Measurements from ENCODE around the gene NLGN4Y. TPM values are rescaled to one million over a fixed set of nuclear protein-coding genes. Genes with fewer than 3 reads are reported as not detected.

Gene NLGN4Y
- total and polyA plus RNA-seq, 2 of the 13 experiments (the other 11 are each of a cell fraction or from before 2014, with no cell fraction given), result 6.0 to 16.5 TPM

DNA sequence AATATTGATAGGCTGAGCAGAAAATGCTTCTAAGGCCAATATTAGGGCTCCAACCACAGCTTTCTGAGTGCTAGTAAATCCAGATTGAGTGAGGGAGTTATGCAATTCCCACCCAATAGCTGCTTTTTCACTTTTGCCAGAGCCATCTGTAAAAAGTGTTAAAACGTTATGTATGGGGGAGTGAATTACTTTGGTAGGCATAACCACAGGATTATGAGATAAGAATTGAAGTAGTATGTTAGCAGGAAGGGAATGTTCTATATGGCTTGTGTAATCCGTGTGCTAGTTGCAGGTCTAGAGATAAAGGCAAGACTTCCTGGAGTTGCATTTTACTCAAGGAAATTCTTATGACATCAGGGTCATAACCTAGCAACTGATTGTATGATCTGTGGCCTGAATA is 347.6 kb downstream of the NLGN4Y start:
- H4K20me1 ChIP-seq (ENCODE audit: insufficient read depth, low read length), result no peaks in the 10 kb centered on the region
- ATAC-seq (no peak), DNase-seq (ENCODE audit: low spot score) (no peak), FAIRE-seq (no peak)
- no peaks in the 10 kb centered on the region for H3K36me3 ChIP-seq (replicated peaks in 1 of 2; ENCODE audit: control insufficient read depth in 1 of 2, insufficient read depth in 2 of 2, low read length in 2 of 2)
- no peak overlapping the region for H3K9ac ChIP-seq (ENCODE audit: insufficient read depth, low read depth, low read length)
- ChIA-PET CTCF (ENCODE audit: low intra/inter-chr PET ratio, low total read pairs) (no interaction called here), POLR2A (no interaction called here)
- no peak overlapping the region for H3K27ac ChIP-seq (ENCODE audit: extremely low read length, insufficient read depth, low read length)
- H3K4me2 ChIP-seq (ENCODE audit: low read depth, low read length), result no peak overlapping the region
- H2AFZ ChIP-seq (ENCODE audit: low read length), result no peak overlapping the region
- H3K27me3 ChIP-seq (ENCODE audit: control insufficient read depth in 1 of 2, insufficient read depth in 2 of 2, low read length in 2 of 2), result no peaks in the 10 kb centered on the region
- in situ Hi-C loops (cut with HindIII; ENCODE audit: extremely low pct_ligation_motif_present, low pct_unique_long_range_greater_than_20kb) (no loop called here), intact Hi-C loops (cut with micrococcal nuclease; ENCODE audit: unreplicated experiment) (no loop called here)
- no peak overlapping the region for H3K4me3 ChIP-seq (replicated peaks in 1 of 3; ENCODE audit: insufficient read depth in 1 of 3, low read depth in 2 of 3, low read length in 3 of 3)
- H3K9me3 ChIP-seq (ENCODE audit: low read length), result no peaks in the 10 kb centered on the region
- H3K79me2 ChIP-seq (ENCODE audit: insufficient read depth, low read length), result no peaks in the 10 kb centered on the region
- H3K4me1 ChIP-seq (ENCODE audit: insufficient read depth, low read length), result no peaks in the 10 kb centered on the region
- 0% methylated on average over 2 of the region's 2 CpGs for WGBS (ENCODE audit: low lambda C conversion rate)
- no TSS peak for BruUV-seq (replicated peaks)
- TF ChIP-seq, protein P1, sequence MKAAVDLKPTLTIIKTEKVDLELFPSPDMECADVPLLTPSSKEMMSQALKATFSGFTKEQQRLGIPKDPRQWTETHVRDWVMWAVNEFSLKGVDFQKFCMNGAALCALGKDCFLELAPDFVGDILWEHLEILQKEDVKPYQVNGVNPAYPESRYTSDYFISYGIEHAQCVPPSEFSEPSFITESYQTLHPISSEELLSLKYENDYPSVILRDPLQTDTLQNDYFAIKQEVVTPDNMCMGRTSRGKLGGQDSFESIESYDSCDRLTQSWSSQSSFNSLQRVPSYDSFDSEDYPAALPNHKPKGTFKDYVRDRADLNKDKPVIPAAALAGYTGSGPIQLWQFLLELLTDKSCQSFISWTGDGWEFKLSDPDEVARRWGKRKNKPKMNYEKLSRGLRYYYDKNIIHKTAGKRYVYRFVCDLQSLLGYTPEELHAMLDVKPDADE (CRISPR knock-in tag; IDR thresholded peaks at IDR 0.05), result no peak
- TF ChIP-seq POLR2A (IDR thresholded peaks at IDR 0.05; ENCODE audit: insufficient read depth in 1 of 2, low read depth in 2 of 2, low read length in 2 of 2) (no peak), HOXA9 (CRISPR knock-in tag; IDR thresholded peaks at IDR 0.05; ENCODE audit: borderline replicate concordance) (no peak), ZNF546 (CRISPR knock-in tag; conservative IDR thresholded peaks at IDR 0.05) (no peak), EHMT2 (IDR thresholded peaks at IDR 0.05; ENCODE audit: borderline replicate concordance, low read depth, low read length) (no peak), RFX1 (IDR thresholded peaks at IDR 0.05) (no peak), ZNF780A (CRISPR knock-in tag; IDR thresholded peaks at IDR 0.05) (no peak), ZNF572 (CRISPR knock-in tag; IDR thresholded peaks at IDR 0.05) (no peak), SETDB1 (CRISPR knock-in tag; IDR thresholded peaks at IDR 0.05; ENCODE audit: borderline replicate concordance) (no peak), PRPF4 (IDR thresholded peaks at IDR 0.05; ENCODE audit: low read depth, low read length, poor library complexity, severe bottlenecking) (no peak), RBFOX2 (IDR thresholded peaks at IDR 0.05; ENCODE audit: low read depth, low read length) (no peak)
- TF ChIP-seq, protein P2, sequence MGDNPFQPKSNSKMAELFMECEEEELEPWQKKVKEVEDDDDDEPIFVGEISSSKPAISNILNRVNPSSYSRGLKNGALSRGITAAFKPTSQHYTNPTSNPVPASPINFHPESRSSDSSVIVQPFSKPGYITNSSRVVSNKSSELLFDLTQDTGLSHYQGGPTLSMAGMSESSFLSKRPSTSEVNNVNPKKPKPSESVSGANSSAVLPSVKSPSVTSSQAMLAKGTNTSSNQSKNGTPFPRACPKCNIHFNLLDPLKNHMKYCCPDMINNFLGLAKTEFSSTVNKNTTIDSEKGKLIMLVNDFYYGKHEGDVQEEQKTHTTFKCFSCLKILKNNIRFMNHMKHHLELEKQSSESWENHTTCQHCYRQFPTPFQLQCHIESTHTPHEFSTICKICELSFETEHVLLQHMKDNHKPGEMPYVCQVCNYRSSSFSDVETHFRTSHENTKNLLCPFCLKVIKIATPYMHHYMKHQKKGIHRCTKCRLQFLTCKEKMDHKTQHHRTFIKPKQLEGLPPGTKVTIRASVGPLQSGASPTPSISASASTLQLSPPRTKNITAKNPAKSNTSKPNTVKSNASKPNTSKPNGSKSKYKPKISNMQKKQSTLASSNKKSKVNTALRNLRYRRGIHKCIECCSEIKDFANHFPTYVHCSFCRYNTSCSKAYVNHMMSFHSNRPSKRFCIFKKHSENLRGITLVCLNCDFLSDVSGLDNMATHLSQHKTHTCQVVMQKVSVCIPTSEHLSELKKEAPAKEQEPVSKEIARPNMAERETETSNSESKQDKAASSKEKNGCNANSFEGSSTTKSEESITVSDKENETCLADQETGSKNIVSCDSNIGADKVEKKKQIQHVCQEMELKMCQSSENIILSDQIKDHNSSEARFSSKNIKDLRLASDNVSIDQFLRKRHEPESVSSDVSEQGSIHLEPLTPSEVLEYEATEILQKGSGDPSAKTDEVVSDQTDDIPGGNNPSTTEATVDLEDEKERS (CRISPR knock-in tag; IDR thresholded peaks at IDR 0.05), result no peak
- TF ChIP-seq, protein P3, sequence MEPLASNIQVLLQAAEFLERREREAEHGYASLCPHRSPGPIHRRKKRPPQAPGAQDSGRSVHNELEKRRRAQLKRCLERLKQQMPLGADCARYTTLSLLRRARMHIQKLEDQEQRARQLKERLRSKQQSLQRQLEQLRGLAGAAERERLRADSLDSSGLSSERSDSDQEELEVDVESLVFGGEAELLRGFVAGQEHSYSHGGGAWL (CRISPR knock-in tag; IDR thresholded peaks at IDR 0.05), result no peak
- TF ChIP-seq, protein P4, sequence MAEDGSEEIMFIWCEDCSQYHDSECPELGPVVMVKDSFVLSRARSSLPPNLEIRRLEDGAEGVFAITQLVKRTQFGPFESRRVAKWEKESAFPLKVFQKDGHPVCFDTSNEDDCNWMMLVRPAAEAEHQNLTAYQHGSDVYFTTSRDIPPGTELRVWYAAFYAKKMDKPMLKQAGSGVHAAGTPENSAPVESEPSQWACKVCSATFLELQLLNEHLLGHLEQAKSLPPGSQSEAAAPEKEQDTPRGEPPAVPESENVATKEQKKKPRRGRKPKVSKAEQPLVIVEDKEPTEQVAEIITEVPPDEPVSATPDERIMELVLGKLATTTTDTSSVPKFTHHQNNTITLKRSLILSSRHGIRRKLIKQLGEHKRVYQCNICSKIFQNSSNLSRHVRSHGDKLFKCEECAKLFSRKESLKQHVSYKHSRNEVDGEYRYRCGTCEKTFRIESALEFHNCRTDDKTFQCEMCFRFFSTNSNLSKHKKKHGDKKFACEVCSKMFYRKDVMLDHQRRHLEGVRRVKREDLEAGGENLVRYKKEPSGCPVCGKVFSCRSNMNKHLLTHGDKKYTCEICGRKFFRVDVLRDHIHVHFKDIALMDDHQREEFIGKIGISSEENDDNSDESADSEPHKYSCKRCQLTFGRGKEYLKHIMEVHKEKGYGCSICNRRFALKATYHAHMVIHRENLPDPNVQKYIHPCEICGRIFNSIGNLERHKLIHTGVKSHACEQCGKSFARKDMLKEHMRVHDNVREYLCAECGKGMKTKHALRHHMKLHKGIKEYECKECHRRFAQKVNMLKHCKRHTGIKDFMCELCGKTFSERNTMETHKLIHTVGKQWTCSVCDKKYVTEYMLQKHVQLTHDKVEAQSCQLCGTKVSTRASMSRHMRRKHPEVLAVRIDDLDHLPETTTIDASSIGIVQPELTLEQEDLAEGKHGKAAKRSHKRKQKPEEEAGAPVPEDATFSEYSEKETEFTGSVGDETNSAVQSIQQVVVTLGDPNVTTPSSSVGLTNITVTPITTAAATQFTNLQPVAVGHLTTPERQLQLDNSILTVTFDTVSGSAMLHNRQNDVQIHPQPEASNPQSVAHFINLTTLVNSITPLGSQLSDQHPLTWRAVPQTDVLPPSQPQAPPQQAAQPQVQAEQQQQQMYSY (CRISPR knock-in tag; IDR thresholded peaks at IDR 0.05), result no peak
- TF ChIP-seq, protein P5, sequence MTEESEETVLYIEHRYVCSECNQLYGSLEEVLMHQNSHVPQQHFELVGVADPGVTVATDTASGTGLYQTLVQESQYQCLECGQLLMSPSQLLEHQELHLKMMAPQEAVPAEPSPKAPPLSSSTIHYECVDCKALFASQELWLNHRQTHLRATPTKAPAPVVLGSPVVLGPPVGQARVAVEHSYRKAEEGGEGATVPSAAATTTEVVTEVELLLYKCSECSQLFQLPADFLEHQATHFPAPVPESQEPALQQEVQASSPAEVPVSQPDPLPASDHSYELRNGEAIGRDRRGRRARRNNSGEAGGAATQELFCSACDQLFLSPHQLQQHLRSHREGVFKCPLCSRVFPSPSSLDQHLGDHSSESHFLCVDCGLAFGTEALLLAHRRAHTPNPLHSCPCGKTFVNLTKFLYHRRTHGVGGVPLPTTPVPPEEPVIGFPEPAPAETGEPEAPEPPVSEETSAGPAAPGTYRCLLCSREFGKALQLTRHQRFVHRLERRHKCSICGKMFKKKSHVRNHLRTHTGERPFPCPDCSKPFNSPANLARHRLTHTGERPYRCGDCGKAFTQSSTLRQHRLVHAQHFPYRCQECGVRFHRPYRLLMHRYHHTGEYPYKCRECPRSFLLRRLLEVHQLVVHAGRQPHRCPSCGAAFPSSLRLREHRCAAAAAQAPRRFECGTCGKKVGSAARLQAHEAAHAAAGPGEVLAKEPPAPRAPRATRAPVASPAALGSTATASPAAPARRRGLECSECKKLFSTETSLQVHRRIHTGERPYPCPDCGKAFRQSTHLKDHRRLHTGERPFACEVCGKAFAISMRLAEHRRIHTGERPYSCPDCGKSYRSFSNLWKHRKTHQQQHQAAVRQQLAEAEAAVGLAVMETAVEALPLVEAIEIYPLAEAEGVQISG (CRISPR knock-in tag; IDR thresholded peaks at IDR 0.05), result no peak

Measured in HepG2 (cell line).